GM19351 (cell line): ENCODE results near the gene LYPD6B.
A peak's percentile ranks its signal among the peaks of the same experiment; 100 is the strongest.

ENCODE experiments used
- ATAC-seq: cut with Tn5 transposase; IDR thresholded peaks from one replicate; pipeline ENCODE4 v1.9.1; 2021; ENCODE audit warnings: mild to moderate bottlenecking, moderate library complexity; ENCODE audit not compliant: unreplicated experiment

LYPD6B gene

DNA sequence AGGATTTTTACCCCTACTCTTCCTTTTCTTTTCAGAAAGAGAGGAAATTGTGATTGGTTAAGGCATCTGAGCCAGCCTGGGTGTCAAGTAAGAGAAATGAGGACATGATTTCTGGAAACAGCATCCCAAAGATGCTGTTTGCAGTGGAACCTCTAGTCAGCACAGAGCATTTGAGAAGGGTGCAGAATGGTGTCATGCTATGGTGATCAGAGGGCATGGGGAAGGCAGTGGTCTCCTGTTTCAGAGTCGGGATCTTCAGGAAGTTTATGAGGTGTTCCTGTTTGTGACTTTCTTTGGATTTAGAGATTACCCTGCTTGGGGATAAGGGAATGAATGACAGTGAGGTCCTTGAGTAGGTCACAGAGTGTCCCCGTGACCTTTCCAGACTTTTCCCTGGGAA, 117.5 kb downstream of the LYPD6B start:
- no peak for ATAC-seq

DNA sequence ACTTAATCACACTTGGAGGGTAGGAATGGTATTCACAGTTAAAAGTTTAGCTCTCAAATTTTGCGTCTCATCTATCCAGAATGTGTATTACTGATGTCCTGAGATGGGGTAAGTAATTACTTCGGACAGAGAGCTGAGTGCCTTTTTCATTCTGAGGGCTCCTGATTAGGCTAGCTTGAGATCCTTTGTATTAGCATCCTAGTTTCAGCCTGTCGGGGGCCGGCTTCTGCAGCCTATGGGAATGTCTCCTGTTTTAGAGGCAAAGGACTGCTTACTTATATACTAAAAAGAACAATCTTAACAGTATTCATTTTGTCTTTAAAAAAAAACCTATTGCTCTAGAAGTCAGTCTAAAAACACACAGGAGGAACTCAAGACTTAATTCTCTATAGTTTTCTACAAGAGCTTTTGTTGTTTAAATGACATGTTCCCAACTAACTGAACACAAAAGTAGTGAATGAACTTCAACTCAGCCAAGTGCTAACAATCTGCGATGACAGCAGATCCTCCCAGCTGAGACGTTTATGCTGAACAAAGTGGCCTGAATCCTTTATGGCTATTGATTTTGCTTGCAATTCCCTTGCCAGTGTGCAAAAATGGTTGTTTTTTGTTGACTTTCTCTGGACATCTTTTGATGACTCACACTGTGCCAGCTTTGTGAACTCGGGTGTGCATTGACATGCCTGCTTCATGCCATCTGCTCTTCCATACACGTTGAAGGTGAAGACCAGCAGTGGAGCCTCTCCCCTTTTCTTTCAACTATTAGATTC, 118.7 kb downstream of the LYPD6B start:
- no peak for ATAC-seq

DNA sequence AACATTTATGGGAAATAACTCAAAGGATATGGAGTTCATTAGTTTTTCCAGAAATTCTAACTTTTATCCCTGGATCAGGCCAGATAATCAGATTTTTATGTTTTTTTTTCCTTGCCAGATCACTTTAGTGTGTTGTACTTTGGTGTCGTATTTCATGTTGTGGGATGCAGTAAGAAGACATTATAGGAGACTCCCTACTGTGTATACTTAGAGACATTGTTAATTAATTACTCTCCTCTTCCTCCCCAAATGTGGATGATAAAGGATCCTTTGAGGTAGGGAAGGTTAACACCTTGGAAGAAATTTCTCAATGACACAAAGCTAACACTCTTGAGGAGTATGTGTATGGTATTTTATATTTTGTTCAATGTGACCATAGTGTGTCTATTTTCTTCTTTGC, 120.5 kb downstream of the LYPD6B start:
- no peak for ATAC-seq

DNA sequence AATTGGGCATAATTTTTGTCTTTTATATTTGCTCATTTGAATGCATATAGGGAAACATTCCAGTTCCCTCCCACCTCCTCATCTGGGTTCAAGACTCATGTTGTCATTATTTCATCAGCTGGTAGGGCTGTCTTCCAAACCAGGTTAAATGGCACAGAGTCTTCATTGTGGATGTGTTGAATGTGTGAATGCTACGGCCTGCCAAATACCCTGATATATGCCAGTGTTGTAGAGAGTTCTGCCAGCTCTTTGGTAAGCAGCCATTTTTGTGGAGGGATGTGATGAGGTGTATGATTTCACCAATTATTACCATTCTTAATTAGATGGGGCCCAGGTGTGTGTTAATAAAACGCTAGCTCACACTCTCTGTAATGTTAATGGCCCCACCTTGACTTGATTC, 121.7 kb downstream of the LYPD6B start:
- no peak for ATAC-seq

DNA sequence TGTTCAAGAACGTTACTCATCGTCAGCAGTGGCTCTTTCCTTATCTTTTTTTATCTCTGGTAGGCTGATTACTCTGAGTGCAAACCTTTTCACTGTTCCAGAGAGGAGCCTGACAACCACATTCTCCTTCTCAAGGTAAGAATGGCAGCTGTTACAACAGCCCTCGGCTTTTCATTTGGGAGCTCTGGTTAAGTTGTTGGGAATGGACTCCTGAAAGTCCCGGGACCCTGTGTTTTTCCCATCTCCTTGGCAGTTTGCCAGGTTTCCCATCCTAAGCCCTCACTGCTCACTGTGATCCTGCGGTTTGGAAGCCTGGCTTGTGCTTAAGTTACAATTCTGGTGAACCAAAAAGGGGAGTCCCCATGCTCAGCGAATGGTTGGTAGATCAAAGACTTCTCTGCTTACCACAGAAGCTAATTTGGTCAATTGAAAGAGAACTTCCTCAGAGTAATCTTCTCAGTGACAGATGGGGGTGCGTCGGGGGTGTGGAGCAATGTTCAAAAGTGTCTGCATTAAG, 122.3 kb downstream of the LYPD6B start:
- ATAC-seq = peak; percentile 100

DNA sequence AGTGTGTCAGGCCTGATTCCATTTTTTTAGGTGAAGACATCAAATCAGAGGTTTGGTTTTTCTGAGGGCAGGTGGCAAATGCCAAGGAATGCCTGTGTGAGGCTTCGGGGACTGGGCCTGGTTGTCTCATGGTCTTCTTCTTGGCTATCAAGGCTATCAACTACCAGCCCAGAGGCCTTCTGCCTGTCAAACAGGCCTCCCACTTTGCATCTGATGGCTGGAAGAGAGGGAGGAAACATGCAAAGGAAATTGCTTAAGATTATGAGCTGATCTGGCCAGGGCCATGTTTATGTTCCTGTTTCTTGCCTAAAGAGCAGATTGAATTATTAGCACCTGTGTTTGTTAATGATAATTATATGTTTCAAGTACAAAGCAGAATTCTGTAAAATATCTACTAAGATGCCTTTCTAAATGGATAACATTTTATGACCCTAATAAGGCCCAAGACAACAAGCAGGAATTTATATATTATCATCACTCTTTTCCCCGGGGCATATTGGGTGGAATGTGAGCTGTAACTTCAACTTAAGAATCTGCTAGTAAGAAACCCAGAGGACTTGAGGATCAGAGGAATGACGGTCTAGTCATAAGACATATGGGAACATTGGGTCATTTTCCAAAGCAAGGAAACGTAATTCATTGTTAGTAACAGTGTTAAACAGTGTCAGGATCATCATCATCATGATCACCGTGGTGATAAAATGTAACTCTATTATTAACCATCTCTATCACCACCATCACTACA, 123.2 kb downstream of the LYPD6B start:
- no peak for ATAC-seq

DNA sequence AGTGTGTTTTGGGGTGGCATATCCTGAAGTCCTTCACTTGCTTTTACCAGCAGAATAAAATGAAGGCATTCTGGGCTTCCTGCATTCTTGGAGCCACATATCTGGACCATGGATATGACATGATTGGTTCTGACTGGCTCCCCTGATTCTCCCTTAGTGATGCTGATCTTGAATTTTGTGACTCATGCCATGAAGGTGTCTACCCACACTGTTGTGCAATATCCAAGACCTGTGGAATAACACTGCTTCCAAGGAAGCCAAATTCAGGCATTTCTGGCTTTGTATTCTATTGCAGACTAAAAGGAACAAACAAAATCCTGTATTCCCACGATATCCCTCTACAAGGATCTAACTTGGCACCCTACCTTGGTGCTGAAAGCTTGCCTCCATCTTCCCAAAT, 125.8 kb downstream of the LYPD6B start:
- no peak for ATAC-seq

DNA sequence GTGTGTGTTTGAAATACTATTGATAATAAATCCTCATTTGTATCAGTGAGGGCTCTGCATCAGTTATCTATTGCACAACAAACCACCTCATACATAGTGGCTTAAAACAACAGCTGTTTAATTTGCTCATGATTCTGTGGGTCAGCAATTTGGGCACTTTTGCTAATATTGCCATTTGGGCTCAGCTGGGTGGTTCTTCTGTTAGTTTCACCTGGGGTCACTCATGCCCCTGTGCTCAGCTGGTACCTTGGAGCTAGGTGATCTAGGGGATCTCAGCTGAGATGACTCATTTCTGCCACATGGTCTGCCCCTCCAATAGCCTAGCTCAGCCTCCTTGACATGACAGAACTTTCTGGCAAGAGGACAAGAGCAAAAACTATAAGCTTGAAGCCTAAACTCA, 126.3 kb downstream of the LYPD6B start:
- ATAC-seq = no peak

DNA sequence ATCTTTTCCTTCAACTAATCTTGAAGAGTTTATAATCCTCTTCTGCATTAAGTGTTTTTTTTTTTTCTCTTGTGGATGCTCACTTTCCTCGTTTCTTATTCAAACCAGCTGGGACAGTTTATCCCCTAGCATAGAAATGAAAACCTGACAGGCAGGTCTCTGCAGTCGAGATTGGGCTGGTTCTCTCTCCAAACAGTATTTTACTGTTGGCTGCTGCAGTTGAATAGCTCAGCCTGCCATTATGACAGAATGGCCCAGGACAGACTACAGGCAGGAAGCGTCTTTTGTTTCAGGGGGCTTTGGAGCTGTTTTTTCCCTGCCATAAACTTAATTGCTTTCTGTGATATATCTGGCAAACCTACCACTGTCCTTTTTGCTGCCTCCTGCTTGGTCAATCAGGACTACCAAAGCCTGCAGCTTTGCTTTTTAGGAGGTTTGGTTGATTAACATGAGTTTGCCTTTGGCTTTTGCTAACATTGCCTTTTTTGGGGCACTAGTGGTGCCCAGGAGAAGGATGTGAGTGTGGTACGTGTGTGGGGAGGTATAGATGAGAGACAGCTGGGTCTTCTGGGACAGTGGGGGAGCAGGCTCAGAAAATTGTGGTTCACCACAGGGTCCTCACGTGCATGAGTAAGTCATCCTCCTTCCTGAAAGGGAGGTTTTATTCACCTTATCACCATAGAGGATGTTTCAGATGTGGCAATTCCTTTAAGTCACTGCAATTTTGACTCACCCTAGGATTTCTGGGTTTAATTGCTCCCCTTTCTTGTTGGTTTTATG, 128.7 kb downstream of the LYPD6B start:
- peak; percentile 76 for ATAC-seq

DNA sequence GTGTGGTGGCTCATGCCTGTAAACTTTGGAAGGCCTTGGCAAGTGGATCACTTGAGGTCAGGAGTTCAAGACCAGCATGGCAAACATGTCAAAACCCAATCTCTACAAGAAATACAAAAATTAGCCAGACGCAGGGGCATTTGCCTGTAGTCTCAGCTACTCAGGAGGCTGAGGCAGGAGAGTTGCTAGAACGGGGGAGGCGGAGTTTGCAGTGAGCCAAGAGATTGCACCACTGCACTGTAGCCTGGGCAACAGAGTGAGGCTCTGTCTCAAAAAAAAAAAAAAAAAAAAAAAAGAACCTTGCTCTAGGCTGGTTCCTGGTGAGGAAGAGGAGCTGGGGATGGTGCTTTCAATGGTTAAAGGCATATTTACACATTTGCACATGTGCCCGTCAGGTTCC, 129.4 kb downstream of the LYPD6B start:
- no peak for ATAC-seq

DNA sequence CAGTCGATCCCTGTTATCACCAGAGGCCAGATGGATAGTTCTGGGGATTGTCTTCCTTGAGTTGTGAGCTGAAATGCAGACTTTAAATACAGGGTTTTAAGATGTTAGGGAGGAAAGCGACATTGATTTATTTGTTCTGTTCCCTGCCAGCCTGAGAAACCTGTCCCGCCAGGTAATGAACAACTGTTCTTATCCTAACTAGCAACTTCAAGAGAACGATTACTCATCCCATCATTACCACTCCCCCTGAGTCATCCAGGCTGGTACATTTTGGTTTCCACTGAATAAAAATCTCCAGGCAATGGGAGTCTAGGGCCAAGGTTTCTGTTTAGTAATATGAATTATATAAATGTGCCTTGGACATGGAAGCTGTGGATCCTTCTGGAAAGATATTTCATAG, 131.2 kb downstream of the LYPD6B start:
- ATAC-seq = no peak

DNA sequence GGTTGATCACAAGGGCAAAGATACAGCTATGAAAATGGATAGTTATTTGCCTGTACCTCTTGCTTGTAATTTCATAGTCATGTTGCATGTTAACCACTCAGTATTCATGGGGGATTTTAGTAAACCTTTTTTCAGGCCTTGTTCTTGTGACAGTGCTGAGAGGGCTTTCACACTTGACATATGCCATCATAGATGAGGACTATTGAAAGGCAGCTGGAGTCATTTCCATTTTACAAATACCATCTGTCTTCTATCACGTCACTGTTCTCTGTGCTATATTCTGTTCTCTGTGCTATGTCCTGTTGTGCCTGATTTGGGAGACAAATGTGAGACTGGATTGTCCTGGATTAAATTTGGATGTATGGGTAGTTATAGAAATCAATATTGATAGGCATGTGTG, 131.7 kb downstream of the LYPD6B start:
- no peak for ATAC-seq

DNA sequence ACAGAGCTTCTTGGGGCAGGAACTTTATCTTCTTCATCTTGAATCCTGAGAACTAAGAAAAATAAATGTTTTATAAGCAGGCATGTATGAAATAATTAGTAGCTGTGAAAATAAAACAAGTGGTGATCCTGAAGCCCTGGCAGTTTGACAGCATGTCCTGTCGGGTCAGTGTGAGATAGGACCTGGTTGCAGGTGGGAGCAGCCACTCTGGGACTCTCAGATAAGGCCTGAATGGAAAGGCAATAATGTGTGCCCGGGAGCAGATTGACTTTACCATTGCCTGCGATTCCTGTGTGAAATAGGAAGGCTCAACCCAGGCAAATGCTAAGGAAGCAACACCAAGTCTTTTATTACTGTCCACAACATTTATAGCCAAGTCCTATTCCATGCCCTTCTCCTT, 132.4 kb downstream of the LYPD6B start:
- ATAC-seq = no peak

DNA sequence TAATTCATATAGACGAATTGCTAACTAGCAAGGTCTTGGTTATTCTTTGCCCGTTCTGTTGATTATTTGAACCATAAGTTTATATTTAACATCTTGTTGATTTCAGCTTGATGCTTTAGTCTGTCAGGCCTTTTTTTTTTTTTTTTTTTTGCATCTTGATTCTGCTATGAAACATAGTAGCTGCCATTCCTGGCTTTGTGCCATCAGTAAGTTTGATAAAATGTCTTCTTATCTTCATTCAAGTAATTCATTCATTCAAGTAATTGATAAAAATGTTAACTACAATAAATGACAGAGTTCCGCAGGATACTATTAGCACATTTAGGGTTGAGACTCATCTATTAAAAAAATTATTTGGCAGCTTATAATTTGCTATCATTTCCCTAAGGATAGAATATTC, 134.7 kb downstream of the LYPD6B start:
- ATAC-seq = no peak

DNA sequence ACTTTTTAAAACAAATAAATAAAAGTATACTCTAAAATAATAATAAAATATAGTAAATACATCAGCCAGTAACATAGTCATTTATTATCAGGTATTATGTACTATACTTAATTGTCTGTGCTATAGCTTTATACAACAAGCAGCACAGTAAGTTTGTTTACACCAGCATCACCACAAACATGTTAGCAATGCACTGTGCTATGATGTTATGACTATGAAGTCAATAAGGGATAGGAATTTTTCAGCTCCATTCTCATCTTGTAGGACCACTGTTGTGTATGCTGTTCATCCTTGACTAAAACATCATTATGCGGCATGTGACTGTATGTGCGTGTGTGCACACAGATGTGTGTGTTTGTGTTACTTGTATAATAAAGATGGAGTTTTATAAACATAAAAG, 137.5 kb downstream of the LYPD6B start:
- ATAC-seq = no peak

DNA sequence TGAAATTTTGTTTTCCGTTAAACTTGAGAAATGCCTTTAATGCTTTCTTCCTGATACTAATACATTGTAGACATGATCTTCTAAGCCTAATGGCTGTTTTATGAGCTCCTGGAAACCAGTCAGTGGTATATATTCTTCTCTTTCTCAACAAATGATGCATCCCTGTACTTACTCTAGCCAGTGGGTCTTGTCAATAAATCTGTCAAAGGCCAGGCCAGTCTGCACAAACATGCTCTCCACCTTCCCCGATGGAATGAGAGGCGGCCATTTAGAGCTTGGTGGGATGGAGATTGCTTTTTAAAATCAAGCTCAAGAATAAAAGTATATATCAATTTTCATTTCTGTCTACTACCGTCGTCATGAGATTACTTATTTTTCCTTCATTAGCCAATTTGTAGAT, 140.1 kb downstream of the LYPD6B start:
- ATAC-seq = no peak

DNA sequence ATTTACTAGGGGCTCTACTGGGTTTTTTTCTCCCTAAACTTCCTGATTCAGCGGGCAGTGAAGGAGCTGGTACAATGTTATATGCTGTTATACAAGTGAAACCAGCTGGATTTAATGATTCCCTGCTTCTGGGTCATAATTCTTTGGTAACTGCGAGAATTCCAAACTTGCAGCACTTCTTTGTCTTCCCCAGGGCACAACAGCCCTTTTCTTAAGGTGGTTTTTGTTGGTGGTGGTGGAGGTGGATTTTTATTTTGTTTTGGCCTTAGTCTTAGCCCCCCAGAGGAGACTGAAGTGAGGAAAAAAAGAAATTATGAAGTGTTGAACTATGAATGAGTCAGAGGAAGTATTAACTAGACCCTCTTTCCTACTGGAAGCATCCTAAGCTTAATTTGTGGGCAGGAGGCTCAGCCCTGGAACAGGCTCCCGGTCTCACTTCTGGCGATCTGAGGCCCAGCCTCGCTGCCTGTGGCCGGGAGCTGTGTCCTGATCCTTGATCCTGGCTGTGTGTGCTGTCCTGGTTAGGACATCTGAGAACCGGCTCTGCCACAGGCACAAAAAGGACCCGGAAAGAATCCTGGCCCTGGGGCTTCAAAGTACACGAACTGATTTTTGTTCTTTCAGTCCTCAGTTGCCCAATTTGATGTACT, 141.9 kb downstream of the LYPD6B start:
- ATAC-seq = no peak

DNA sequence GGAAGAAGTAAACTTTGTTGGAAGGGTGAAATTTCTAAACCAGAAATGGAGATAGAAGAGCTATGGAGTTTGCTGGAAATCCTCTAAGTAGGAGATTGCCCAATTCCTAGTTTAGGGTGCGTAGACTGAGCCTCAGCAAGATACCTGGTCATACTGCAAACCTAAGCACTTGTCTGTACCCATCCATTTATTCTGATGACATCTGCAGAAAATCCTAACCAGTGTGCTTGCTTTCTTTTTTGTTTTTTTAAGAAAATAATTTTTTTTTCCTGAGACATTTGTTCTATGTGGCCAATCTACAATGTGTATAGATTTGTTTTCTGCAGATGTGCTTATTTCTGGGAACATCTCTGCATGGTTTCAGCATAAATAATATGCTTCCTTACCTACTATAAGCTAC, 144.7 kb downstream of the LYPD6B start:
- ATAC-seq = no peak

DNA sequence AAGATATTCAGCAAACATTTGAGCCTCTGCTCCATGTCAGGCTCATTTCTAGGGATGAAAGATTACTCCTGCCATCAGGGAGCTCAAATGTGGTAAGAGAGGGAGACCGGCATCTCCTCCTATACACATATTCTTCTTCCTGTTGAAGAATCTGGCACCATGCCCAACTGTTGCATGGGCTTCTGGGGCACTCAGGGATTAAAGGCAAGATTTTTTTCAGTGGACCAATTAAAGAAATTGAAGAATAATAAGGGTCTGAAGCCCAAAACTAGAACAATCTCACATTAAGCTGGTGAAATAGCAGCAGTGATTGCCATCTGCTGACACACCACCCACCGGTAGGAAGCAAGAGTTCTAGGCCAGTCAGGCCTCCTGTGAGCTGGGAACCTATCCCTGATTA, 146.5 kb downstream of the LYPD6B start:
- no peak for ATAC-seq

DNA sequence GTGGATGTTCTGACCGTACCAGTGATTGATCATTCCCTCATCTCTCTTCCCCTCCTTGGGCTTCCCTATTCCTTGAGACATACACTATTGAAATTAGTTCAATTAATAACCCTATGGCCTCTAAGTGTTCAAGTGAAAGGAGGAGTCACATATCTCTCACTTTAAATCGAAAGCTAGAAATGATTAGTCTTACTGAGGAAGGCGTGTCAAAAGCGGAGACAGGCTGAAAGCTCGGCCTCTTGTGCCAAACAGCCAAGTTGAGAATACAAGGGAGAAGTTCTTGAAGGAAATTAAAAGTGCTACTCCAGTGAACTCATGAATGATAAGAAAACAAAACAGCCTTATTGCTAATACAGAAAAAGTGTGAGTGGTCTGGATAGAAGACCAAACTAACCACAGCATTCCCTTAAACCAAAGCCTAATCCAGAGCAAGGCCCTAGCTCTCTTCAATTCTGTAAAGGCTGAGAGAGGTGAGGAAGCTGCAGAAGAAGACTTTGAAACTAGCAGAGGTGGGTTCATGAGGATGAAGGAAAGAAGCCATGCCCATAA, 147.5 kb downstream of the LYPD6B start:
- no peak for ATAC-seq

DNA sequence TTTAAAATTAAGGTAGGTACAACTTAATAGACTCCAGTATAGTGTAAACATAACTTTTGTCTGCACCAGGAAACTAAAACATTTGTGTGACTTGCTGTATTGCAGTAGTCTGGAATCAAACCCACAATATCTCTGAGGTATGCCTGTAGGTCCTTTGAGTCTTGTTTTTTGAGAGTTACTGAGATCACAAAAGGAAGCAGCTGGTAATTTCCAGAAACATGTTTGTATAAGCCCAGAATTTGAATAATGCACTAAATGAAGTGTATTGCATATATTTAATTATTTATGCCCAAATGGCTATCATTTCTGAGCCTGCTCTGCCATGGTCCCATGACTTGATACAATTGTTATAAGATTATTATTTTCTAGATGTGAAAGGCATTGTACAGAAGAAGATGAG, 148.6 kb downstream of the LYPD6B start:
- no peak for ATAC-seq
